GM18498 (cell line): Measurements from ENCODE around the gene RABGAP1L.

Source experiments
- ATAC-seq: cut with Tn5 transposase; IDR thresholded peaks from one replicate; pipeline ENCODE4 v1.9.1; 2021; ENCODE audit warnings: mild to moderate bottlenecking, moderate library complexity; ENCODE audit not compliant: unreplicated experiment

The RABGAP1L gene

DNA sequence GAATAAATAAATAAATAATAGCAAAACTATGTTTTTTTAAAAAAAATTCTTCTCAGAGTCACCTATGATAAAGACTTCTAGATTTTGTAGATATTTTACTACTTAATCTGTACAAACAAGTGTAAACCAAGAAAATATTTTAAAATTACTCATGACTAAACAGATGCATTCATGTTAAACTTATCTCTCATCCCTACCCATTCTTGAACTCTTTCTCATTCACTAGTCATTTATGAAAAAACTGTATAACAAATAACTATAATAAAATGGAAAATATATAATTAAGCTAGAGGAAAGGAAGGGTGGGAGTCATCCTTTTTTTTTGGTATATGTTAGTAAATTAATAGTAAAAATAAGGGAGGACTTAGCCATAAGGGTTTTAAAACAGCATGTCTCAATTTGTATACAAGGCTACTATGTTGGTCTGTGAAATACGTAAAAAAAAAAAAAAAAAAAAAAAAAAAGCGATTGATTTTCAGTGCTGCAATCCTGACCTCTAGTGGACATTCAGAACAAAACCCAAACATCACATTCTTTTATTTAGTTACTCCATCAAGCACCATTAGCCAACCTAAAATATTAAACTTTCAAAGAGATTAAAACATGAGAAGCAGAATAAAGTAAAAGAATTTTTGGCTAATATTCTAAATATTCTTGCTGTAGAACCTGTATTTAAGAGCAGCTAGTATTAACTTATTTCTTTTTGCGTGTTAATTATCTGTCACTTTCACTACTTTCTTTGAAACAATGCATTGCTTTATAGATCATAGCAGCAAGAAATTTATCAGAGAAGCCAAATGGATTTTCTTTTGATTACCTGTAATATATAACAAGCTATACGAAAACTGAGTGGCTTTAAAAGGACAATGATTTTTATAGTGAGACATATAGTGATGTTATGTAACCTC lies 584.6 kb downstream of the RABGAP1L start:
- ATAC-seq, result no peak

DNA sequence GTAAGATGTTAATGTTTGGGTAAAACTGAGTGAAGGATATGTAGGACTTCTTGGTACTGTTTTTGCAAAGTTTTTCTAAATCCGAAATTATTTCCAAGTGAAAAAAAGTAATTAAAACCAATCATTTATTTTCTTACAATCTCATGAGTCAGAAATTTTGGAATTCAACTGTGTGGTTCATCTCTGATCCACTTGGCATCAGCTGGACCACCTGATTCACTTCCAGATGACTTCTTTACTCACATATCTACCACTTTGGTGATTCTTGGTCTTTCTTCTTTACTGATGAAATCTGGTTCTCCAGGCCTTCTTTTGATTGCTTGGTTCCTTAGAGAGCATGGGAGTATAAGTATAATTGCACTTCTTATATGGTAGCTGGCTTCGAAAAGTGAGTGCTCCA lies 585.6 kb downstream of the RABGAP1L start:
- no peak for ATAC-seq

DNA sequence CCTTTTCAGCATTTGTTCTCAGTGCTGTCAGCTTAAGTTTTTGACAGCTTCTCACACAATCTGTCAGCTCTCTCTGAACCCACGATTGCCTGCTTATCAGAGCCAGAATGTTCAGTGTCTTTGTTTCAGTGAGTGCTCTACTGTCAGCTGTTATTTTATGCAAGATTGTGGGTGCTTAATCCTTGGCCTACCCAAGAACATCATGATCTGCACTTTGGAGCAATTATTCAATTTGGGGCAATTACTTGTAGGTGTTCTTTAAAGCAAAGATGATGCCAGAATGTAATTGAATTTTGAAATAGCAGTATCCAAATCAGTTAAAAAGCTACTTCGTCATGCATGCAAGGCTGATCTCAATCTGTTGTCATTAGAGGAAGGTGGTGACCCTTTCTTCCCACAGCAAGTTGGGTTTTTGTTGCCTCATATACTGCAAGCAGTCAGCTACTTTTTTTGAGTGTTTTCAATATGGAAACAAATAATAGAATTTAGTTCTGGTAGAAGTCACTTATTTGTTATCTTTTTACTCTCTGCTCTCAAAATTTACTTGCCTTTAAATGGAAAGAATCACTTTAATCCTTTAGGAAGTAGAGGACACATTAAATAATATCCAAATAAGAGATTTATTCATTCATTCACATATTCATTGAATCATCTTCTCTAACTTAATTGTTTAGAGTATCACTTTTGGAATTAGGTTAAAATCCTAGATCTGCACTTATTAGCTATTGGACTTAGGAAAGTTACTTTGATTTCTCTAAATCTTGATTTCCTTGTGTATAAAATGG lies 586.9 kb downstream of the RABGAP1L start:
- ATAC-seq, result no peak

DNA sequence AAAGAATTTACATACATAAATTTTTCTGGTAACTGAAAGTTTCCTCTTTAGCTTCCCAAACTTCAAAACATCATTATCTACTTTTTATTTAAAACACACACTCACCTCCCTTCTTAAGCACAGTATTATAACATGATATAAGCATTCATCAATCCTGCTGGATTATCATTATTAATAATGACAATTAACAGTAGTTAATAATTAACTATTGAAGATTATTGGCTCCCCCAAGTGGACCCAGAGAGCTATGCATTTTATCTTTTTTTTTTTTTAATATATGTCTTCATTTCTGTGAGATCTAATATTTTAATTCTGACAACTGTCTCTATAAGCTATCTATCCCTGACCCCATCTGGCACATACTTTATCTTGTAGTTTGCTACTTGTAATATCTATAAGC lies 588.3 kb downstream of the RABGAP1L start:
- ATAC-seq, result no peak

DNA sequence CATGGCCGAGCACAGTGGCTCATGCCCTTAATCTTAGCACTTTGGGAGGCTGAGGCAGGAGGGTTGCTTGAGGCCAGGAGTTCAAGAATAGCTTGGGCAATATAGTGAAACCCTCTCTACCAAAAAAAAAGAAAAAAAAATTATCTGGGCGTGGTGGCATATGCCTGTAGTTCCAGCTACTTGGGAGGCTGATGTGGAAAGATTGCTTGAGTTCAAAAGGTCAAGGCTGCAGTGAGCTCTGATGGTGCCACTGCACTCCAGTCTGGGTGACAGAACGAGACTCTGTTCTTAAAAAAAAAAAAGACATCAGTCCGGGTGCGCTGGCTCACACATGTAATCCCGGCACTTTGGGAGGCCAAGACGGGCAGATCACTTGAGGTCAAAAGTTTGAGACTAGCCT lies 589.3 kb downstream of the RABGAP1L start:
- no peak for ATAC-seq

DNA sequence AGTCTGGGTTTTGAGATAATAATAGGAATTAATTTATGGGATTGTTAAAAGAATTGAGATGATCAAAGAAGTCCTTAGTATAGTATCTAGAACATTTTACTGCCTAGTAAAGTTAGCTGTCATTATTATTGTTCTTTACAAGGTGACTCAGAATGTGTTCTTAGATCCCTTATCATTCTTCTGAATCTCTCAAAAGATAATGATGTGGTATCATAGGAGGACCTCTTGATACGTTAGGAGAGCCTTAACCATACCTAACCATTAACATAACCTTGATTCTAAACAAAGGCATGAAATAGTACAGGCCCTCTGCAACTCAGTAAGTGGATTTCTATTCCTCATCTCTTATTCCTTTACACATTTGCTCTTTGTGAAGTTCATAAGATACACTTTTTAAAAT lies 593.8 kb downstream of the RABGAP1L start:
- ATAC-seq, result no peak

DNA sequence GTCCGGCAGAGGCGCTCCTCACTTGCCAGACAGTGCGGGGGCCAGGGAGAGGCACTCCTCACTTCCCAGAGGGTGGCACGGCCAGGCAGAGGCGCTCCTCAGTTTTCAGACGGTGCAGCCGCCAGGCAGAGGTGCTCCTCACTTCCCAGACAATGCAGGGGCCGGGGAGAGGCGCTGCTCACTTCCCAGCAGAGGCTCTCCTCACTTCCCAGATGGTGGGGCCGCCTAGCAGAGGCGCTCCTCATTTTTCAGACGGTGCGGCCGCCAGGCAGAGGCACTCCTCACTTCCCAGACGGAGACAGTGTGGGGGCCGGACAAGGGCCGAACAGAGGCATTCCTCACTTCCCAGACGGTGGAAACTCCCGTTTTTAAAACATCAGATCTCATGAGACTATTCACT lies 602.0 kb downstream of the RABGAP1L start:
- no peak for ATAC-seq

DNA sequence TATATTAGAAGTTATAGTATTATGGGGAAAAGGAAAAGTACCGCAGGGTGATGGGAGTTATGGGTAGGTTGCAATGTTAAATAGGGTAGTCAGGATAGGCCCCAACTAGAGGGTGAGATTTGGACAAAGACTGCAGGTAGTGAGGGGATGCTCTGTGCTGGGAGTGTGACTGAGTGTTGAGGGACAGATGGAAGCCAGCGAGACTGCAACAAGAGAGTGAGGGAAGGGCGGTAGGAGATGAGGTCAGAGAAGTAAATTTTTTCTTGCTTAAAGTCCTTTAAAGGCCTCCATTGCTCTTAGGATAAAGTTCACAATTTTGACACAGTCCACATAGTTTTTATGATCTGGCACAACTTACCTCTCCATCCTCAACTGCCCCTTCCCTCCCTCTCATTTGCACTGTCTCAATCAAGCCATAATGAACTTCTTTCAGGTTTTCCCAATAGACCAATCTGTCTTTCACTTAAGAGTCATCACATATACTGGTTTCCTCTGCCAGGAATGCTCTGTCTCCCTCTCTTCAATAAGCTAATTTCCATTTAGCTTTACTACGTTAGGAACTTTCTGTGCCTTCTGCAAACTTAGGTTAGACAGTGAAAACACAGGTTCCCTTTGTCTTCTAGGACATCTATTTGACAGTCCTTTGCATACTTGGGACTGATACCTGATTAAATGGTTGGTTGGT lies 602.7 kb downstream of the RABGAP1L start:
- ATAC-seq, result no peak

DNA sequence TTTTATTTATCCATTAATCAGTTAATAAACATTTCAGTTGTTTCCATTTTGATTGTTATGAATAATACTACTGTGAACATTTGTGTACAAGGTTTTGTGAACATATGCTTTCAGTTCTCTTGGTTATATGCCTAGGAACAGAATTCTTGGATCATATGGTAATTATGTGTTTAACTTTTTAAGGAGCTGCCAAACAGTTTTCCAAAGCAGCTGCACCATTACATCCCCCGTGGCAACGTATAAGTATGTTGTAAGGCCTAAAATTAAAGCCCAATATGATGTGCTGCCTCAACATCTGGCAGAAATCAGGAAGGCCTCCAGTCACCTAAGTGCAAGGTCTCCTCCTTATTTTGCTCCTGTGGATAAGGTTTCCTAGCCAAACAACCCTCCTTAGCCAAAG lies 604.9 kb downstream of the RABGAP1L start:
- ATAC-seq, result no peak

DNA sequence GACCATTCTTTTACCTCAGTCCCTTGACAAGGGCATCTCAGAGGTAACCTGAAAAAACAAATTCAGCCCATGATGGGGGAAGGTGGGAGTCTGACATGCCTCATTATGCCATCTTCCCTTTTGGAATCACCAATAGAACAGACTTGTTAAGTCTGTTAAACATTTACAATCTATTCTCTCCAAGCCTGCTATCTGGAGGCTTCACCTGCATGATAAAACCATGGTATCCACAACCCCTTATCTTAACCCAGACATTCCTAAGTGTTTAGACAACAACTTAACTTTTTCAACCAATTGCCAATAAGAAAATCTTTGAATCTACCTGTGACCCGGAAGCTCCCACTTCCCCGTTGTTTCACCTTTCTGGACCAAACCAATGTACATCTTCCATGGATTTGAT lies 607.4 kb downstream of the RABGAP1L start:
- ATAC-seq, result no peak

DNA sequence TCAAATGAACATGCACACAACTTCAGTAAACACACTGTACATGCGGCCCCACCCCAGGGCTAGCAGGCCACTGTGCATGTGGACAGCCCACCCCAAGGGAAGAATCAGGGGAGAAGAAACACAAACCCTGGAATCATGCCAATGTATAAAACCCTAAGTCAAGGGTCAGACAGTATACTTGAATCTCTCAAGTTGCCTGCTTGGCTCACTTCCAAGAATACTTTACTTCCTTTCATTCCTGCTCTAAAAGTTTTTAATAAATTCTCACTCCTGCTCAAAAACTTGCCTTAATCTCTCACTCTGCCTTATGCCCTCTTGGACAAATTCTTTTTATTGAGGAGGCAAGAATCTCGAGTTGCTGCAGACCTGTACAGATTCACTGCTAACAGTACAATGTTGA lies 609.2 kb downstream of the RABGAP1L start:
- ATAC-seq, result no peak

DNA sequence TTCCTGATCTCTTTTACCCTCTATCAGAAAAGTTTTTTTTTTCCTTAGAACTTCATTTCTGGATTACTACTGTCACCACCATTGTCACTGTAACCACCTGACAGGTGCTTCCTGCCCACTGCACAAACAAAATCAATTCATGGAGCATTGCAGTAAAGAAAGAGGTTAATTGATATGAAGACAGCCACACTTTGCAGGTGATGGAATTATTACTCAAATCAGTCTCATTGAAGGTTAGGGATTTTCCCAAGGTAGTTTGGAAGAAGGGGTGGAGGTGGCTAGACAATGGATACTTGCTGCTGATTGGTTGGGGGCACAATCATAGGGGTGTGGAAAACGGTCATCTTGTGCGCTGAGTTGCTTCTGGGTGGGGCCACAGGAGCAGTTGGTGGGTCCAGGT lies 609.6 kb downstream of the RABGAP1L start:
- ATAC-seq, result no peak

DNA sequence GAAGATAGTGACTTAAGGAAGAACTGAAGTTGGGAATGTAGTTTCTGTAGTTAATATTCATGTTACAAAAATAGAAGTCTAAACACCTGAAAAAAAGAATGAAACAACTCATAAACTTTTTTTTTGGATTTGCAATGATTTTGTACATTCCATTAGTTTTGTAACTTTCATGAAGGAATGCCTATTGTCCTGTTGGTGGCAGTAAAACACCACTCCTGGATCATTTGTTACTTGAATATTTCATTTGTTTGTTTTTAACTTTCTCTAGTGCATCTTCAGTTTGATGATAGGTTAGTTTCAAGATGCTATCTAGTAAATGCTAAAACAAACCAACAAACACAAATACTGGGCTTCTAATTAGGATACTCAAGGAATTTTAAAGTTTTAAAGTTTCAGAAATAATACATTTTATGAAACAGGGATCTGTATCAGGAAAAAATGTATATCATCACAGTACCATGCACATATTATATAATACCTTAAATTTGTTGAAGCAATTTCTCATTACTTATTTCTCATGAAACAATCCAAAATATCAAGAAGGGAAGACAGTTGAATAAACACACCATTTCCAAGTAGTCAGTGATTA lies 610.7 kb downstream of the RABGAP1L start:
- ATAC-seq, result no peak

DNA sequence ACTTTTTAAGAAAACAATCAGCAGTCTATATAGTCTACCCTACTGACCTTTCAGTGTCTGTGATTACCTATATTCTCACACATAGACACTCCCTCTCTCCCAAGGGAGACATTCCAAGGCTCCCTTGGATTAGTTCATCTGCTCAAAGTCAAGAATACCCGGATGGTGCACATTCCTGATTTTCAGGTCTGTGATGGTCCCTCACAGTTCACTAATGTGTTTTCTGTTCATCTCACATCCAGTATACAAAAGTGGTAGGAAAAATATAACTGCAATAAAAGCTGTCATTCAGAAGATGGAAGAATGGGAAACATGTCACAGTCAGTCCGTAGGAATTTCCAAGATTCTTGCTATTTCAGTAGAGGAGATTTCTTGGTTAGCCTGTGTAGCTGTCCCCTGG lies 616.3 kb downstream of the RABGAP1L start:
- ATAC-seq, result no peak

DNA sequence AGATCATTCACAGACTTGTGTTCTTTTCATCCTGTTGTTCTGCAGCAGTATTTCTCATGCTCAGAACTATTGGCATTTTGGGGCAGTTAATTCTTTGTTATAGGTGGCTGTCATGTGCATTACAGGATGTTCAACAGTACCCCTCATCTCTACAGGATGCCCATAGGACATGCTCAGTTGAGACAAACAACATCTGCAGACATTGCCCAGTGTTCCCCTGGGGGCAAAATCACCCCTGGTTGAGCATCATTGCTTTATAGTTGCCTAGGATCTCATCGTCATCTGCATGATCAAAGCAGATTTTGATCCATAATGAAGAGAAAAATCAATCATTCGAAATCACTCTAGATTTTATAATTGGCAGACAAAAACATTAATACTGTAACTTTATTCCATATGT lies 617.9 kb downstream of the RABGAP1L start:
- ATAC-seq, result no peak

DNA sequence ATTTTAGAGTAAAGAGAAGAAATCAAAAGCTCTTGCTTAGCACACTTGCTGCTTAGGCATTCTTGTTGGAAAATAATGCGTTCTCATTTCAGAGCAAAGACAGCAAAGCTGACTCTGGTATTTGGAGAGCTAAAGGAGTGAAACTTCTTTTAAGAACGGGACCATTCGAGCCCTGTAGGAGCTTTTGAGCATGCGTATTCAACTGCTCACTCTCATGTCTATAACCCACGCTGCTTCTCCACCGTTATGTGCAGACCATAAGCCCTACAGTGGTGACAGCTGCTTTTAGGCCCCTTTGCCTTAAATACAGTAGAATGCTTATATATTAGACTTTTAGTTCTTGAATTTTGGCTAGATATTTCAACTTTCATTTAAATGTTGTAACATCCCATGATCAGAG lies 626.2 kb downstream of the RABGAP1L start:
- ATAC-seq, result no peak

DNA sequence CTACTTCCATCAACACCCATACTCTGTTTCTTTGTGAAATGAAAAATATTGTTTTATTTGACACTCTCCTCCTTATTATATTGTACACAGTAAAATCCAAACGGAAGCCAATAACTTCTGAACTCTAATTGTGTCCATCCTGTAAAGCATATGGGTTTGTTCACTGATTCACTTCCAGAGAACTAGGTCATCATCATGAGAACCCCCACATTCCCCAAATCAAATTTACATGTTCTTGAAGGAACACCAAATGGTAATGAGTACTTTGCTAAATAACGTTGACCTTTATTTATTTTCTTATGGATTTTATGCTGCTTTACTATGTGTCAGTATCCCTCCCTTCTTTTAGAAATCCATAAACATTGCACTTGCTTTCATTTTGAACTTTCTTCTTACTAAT lies 627.0 kb downstream of the RABGAP1L start:
- ATAC-seq, result no peak

DNA sequence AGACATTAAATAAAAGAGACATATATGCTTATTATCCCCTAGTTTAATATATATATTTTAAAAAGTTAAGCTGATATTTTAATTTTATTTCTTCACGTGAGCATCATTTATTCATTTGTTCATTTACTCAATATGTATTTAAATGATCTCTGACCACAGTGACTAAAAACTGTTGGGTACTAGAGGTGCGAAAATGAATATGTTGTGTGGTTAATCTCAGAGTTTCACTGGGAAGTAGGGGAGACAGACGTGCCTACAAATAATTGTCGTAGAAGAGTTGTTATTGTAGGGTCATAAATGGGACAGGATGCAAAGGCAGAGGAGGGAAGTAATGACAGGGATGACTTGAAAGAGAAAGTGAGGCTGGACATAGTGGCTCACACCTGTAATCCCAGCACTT lies 627.4 kb downstream of the RABGAP1L start:
- ATAC-seq, result peak; percentile 78

DNA sequence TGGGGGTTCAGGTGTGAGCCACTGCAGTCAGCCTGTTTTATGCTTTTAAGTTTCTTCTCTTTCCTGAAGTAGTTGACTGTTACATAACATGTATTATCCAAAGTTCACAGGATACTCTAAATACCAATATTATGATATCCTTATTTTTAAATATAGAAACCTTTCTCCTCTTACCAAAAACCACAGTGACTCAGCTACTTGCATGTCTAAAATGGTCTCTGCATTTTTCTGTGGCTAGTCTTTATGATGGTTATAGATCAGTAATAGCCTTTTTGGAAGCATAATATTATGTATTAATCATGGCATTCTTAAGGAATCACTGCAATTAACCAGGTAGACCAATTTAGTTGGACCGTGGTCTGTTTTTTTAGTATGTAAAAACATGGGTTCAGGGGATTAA lies 629.7 kb downstream of the RABGAP1L start:
- ATAC-seq, result no peak

DNA sequence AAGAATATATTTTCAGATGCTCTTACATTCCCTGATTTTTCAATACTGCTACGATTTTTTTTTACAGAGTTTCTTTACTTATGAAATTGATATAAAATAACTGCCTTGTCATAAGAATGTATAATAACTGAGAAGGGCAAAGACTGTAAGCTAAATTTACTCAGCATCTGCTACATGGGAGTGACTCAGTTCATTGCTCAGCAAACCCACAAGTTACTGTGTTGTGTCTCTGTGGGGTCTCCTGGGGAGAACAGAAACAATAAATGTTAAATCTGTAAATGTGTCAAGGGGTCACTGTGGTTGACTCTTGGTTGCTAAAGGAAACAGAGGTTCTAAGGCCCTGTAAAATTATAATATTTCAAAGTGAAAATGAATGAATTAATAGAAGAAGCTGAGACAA lies 630.1 kb downstream of the RABGAP1L start:
- ATAC-seq, result peak; percentile 73

DNA sequence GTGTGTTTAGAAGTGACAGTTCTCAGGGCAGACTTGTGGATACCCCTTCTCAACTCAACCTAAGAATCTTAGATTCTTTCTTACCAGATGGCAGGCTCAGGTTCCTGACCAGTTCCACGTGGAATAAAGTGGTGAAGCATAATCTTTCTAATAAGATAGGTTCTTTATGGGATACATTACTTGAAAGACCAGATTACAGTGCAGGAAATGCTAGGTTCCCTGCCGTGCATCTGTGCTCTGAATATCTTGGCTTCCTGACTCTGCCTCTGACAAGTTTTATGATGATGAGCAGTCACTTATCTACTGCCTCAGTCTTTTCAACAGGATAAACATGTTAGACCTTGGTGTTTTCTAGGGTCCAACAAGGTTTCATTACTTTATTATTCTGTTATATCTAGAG lies 632.5 kb downstream of the RABGAP1L start:
- ATAC-seq, result no peak
